SU-DHL-6 (cell line): ENCODE results near the gene XPO6.

ENCODE experiments used
- H2AFZ ChIP-seq: fragments of 200-600 bp; sonication (generic); 2 replicates; pipeline ENCODE4 v1.6.1; 2014; ENCODE audit warnings: low read depth, mild to moderate bottlenecking, moderate library complexity, mixed read lengths, antibody characterized with exemption, low read length; ENCODE audit not compliant: severe bottlenecking
- H3F3A ChIP-seq: fragments of 200-600 bp; shearing (Covaris generic); 2 replicates; pipeline ENCODE4 v1.6.0; 2016; ENCODE audit warnings: antibody characterized with exemption, mild to moderate bottlenecking; ENCODE audit not compliant: insufficient read depth
- H3K27ac ChIP-seq: fragments of 200-600 bp; sonication (generic); 2 replicates; pipeline ENCODE4 v1.5.1; 2016; ENCODE audit warnings: low read depth, mild to moderate bottlenecking, low read length, moderate library complexity, mixed read lengths
- H3K27me3 ChIP-seq: fragments of 200-600 bp; sonication (generic), shearing (Covaris generic); 2 replicates; pipeline ENCODE4 v1.6.0; 2014; ENCODE audit warnings: mild to moderate bottlenecking, low read length
- H3K36me3 ChIP-seq: fragments of 200-600 bp; sonication (generic); 2 replicates; pipeline ENCODE4 v1.6.1; 2014; ENCODE audit warnings: mild to moderate bottlenecking, low read length, mixed read lengths
- H3K4me2 ChIP-seq: fragments of 300-600, 200-600 bp; shearing (Covaris generic), sonication (generic); 2 replicates; pipeline ENCODE4 v1.6.0; 2014; ENCODE audit warnings: low read length, low read depth, mild to moderate bottlenecking; ENCODE audit not compliant: poor library complexity, severe bottlenecking
- H3K4me3 ChIP-seq: fragments of 200-600 bp; sonication (generic); 2 replicates; pipeline ENCODE4 v1.5.1; 2014; ENCODE audit warnings: antibody characterized with exemption, low read length, mild to moderate bottlenecking, mixed read lengths; ENCODE audit not compliant: insufficient read depth, poor library complexity, severe bottlenecking
- H3K79me2 ChIP-seq: fragments of 200-600 bp; sonication (generic); 2 replicates; pipeline ENCODE4 v1.6.1; 2014; ENCODE audit warnings: mild to moderate bottlenecking, low read length, moderate library complexity; ENCODE audit not compliant: insufficient read depth
- H3K9ac ChIP-seq: fragments of 200-600 bp; sonication (generic); 2 replicates; pipeline ENCODE4 v1.7.0; 2014; ENCODE audit warnings: mild to moderate bottlenecking, low read length
- H3K9me2 ChIP-seq: fragments of 200-600 bp; sonication (generic); replicated peaks from 2 replicates; pipeline ENCODE4 v1.6.1; 2014; ENCODE audit warnings: low read length; ENCODE audit not compliant: insufficient read depth
- H3K9me3 ChIP-seq: fragments of 200-600 bp; sonication (generic); 2 replicates; pipeline ENCODE4 v1.6.1; 2014; ENCODE audit warnings: low read length, mixed read lengths; ENCODE audit not compliant: insufficient read depth
- H4K20me1 ChIP-seq: fragments of 200-600 bp; sonication (generic); 2 replicates; pipeline ENCODE4 v1.6.1; 2014; ENCODE audit warnings: low read depth, mild to moderate bottlenecking, antibody characterized with exemption, low read length, moderate library complexity, mixed read lengths
- CTCF ChIP-seq: fragments of 200-600 bp; sonication (generic); IDR thresholded peaks from one replicate; pipeline ENCODE4 v1.5.1; 2017; ENCODE audit warnings: antibody characterized with exemption, mild to moderate bottlenecking, low read length, moderate library complexity; ENCODE audit not compliant: insufficient read depth, poor library complexity, severe bottlenecking
- EZH2phosphoT487 ChIP-seq: fragments of 200-600 bp; sonication (generic), shearing (Covaris generic); conservative IDR thresholded peaks from 2 replicates; pipeline ENCODE4 v1.6.1; 2018; ENCODE audit warnings: mild to moderate bottlenecking, antibody characterized with exemption, low read length, moderate library complexity, mixed read lengths

XPO6 gene

DNA sequence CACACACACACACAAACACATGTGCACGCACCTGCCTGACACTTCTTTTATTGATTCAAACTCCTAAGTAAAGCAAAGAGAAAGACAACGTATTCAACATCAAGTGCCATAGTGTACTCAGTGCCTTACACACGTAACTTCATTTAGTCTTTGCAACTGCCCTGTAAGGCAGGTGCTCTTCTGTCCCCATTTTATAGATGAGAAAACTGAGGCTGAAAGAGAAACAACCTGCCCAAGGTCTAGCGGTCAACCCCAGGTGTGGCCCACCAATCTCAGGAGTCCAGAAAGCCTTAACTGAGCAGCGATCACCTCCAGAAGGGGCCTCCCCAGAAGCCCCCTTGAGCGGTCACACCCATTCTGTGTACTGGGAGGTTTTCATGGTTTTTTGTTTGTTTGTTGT, 137.9 kb downstream of the XPO6 start:
- TF ChIP-seq EZH2phosphoT487: no peak
- TF ChIP-seq CTCF: no peak
- Histone ChIP-seq H3K9me3 (no peaks in the 10 kb centered on the region), H2AFZ (no peak overlapping the region), H3K4me2 (no peak overlapping the region), H3K9ac (no peak overlapping the region), H3K79me2 (no peaks in the 10 kb centered on the region), H3K36me3 (no peaks in the 10 kb centered on the region), H3F3A (no peaks in the 10 kb centered on the region), H3K27me3 (no peaks in the 10 kb centered on the region), H3K9me2 (no peaks in the 10 kb centered on the region), H3K27ac (no peak overlapping the region), H3K4me3 (no peak overlapping the region), H4K20me1 (no peaks in the 10 kb centered on the region)

DNA sequence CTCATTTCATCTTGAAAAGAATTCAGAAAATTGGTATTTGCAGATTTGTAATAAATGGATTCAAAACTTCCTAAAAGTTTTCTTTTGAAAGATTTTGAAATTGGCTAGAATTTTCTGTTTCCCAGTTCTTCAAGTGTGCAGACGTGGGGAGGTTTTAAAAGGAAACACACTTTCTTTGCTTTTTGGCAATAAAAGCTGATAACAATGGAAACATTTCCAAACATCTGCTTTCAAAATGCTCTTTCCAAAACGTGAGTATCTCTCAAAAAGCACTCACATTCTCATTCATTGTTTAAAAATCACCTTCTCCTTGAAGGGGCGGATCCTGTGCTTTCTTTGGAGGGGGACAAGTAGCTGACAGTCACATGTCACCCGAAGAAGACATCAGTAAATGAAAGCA, 139.7 kb downstream of the XPO6 start:
- TF ChIP-seq EZH2phosphoT487 (no peak), CTCF (no peak)
- Histone ChIP-seq H3K79me2 (no peaks in the 10 kb centered on the region), H2AFZ (no peak overlapping the region), H4K20me1 (no peaks in the 10 kb centered on the region), H3K9ac (no peak overlapping the region), H3K27ac (no peak overlapping the region), H3K4me3 (no peak overlapping the region), H3K36me3 (no peaks in the 10 kb centered on the region), H3K9me3 (no peaks in the 10 kb centered on the region), H3F3A (no peaks in the 10 kb centered on the region), H3K27me3 (no peaks in the 10 kb centered on the region), H3K4me2 (no peak overlapping the region), H3K9me2 (no peaks in the 10 kb centered on the region)

GRCh38 chr16:28069971-28070794, 141.6 kb downstream of the XPO6 start:
- Histone ChIP-seq H4K20me1 (no peaks in the 10 kb centered on the region), H3K9me3 (no peaks in the 10 kb centered on the region), H3K9ac (no peak overlapping the region), H3F3A (no peaks in the 10 kb centered on the region), H3K27ac (no peak overlapping the region), H2AFZ (no peak overlapping the region), H3K79me2 (no peaks in the 10 kb centered on the region), H3K36me3 (no peaks in the 10 kb centered on the region), H3K27me3 (no peaks in the 10 kb centered on the region), H3K4me3 (no peak overlapping the region), H3K4me2 (no peak overlapping the region), H3K9me2 (no peaks in the 10 kb centered on the region)
- TF ChIP-seq CTCF: no peak
- TF ChIP-seq EZH2phosphoT487: no peak
